HepG2 (cell line): ENCODE results near the gene FBXW8. TPM values are rescaled to one million over a fixed set of nuclear protein-coding genes. Genes with fewer than 3 reads are reported as not detected.
A peak's percentile ranks its signal among the peaks of the same experiment; 100 is the strongest.

ENCODE experiments used
- ADNP ChIP-seq: sonication (generic); formaldehyde crosslinking; IDR thresholded peaks from 2 replicates; pipeline ENCODE4 v1.4.0; 2020; ENCODE audit warnings: missing genetic modification reagents
- AHDC1 ChIP-seq: sonication (generic); formaldehyde crosslinking; IDR thresholded peaks from 2 replicates; pipeline ENCODE4 v1.5.1; 2020; ENCODE audit warnings: mild to moderate bottlenecking, missing genetic modification reagents, borderline replicate concordance
- ARNT2 ChIP-seq: sonication (generic); formaldehyde crosslinking; IDR thresholded peaks from 2 replicates; pipeline ENCODE4 v1.8.0; 2022; ENCODE audit warnings: mild to moderate bottlenecking, low read depth, missing genetic modification reagents, moderate library complexity
- ATF5 ChIP-seq: sonication (generic); formaldehyde crosslinking; IDR thresholded peaks from 2 replicates; pipeline ENCODE4 v1.4.0; 2020; ENCODE audit warnings: mild to moderate bottlenecking, low read depth, missing genetic modification reagents
- ATM ChIP-seq: fragments of 450-650 bp; IDR thresholded peaks from 2 replicates; pipeline ENCODE4 v1.7.1; 2017; ENCODE audit warnings: mild to moderate bottlenecking, borderline replicate concordance
- GATA4 ChIP-seq: sonication (generic); IDR thresholded peaks from 2 replicates; pipeline ENCODE4 v1.6.1; 2016; ENCODE audit warnings: antibody characterized with exemption, low read depth, borderline replicate concordance
- HNF4G ChIP-seq, 2 experiments: sonication (generic) in 1 of 2; formaldehyde crosslinking in 1 of 2; IDR thresholded peaks; 2 replicates each; pipeline versions ENCODE4 v1.4.0 to v1.6.1; 2011 to 2020; ENCODE audit warnings: borderline replicate concordance in 2 of 2, low read depth in 2 of 2, mild to moderate bottlenecking in 2 of 2, low read length in 1 of 2, missing genetic modification reagents in 1 of 2, moderate library complexity in 1 of 2
- HOXA7 ChIP-seq: sonication (generic); formaldehyde crosslinking; IDR thresholded peaks from 2 replicates; pipeline ENCODE4 v1.8.1; 2022; ENCODE audit warnings: mild to moderate bottlenecking, missing genetic modification reagents, moderate library complexity
- PATZ1 ChIP-seq: sonication (generic); formaldehyde crosslinking; IDR thresholded peaks from 2 replicates; pipeline ENCODE4 v1.4.0; 2020; ENCODE audit warnings: missing genetic modification reagents
- PBX2 ChIP-seq: IDR thresholded peaks from 2 replicates; pipeline ENCODE4 v1.6.1; 2016; ENCODE audit warnings: control low read depth
- SMARCC2 ChIP-seq: fragments of 450-650 bp; IDR thresholded peaks from 2 replicates; pipeline ENCODE4 v1.6.1; 2017; ENCODE audit warnings: antibody characterized with exemption, mild to moderate bottlenecking
- SRSF9 ChIP-seq: fragments of 200-400 bp; formaldehyde crosslinking; IDR thresholded peaks from 2 replicates; pipeline ENCODE4 v1.6.1; 2018; ENCODE audit warnings: borderline replicate concordance, mild to moderate bottlenecking, low read depth, low read length; ENCODE audit not compliant: insufficient read depth, poor library complexity, severe bottlenecking
- TCF7 ChIP-seq: sonication (generic); IDR thresholded peaks from 2 replicates; pipeline ENCODE4 v1.6.1; 2016; ENCODE audit warnings: antibody characterized with exemption, low read depth
- ZFP82 ChIP-seq: sonication (generic); formaldehyde crosslinking; IDR thresholded peaks from 2 replicates; pipeline ENCODE4 v1.5.1; 2020; ENCODE audit warnings: mild to moderate bottlenecking, missing genetic modification reagents, borderline replicate concordance
- ZFP90 ChIP-seq: sonication (generic); formaldehyde crosslinking; IDR thresholded peaks from 2 replicates; pipeline ENCODE4 v1.8.0; 2022; ENCODE audit warnings: missing genetic modification reagents, mild to moderate bottlenecking, inconsistent platforms, borderline replicate concordance
- ZNF230 ChIP-seq: sonication (generic); formaldehyde crosslinking; IDR thresholded peaks from 2 replicates; pipeline ENCODE4 v1.4.0; 2020; ENCODE audit warnings: mild to moderate bottlenecking, missing genetic modification reagents
- ZNF788 ChIP-seq: sonication (generic); formaldehyde crosslinking; IDR thresholded peaks from 2 replicates; pipeline ENCODE4 v1.5.0; 2020; ENCODE audit warnings: mild to moderate bottlenecking, missing genetic modification reagents, borderline replicate concordance
- ZSCAN30 ChIP-seq: sonication (generic); formaldehyde crosslinking; IDR thresholded peaks from 2 replicates; pipeline ENCODE4 v1.5.0; 2020; ENCODE audit warnings: mild to moderate bottlenecking, missing genetic modification reagents
- polyA plus RNA-seq, 8 experiments: library from polyadenylated mRNA; depleted of rRNA in 3 of 8; stranded (reverse) in 7 of 8; unstranded in 1 of 8; fragments of >200 nt; fragmentation: Illumina TruSeq in 4 of 8; extraction: Trizol in 4 of 8; gene quantifications; 2 replicates each; pipeline versions ENCODE4 v1.2.1 to v1.2.3, GENCODE V29; 2011 to 2016; ENCODE audit warnings: low read depth in 4 of 8, missing spikeins in 1 of 8, mixed read lengths in 1 of 8; ENCODE audit not compliant: insufficient read depth in 1 of 8
- total RNA-seq, 5 experiments: library from RNA; depleted of rRNA; stranded (reverse); fragments of >200 nt; fragmentation: Illumina TruSeq; extraction: Trizol; gene quantifications; 2 replicates each; pipeline ENCODE4 v1.2.3, GENCODE V29; 2016; ENCODE audit warnings: low read depth in 1 of 5

The FBXW8 gene
- total and polyA plus RNA-seq, 2 of the 13 experiments (the other 11 are each of a cell fraction or from before 2014, with no cell fraction given): 5.1 to 5.9 TPM

- no peak for TF ChIP-seq ZFP82
- TF ChIP-seq ARNT2 (CRISPR knock-in tag): peak; percentile 78
- TF ChIP-seq HOXA7: no peak
- TF ChIP-seq ZSCAN30: no peak
- 0 out of 2 replicates have a peak, but pooled peaks have one; percentile 82 for TF ChIP-seq ZNF230 (CRISPR knock-in tag)
- TF ChIP-seq HNF4G (IDR thresholded peaks at IDR 0.05; ENCODE audit: borderline replicate concordance, low read depth, low read length): no peak
- peak; percentile 74 for TF ChIP-seq HNF4G (CRISPR knock-in tag; IDR thresholded peaks at IDR 0.05; ENCODE audit: borderline replicate concordance, low read depth)
- no peak for TF ChIP-seq AHDC1 (CRISPR knock-in tag)
- TF ChIP-seq ZNF788 (CRISPR knock-in tag): peak; percentile 87
- TF ChIP-seq SRSF9: no peak
- no peak for TF ChIP-seq ADNP (CRISPR knock-in tag)
- TF ChIP-seq TCF7: no peak
- no peak for TF ChIP-seq ZFP90
- peak; percentile 64 for TF ChIP-seq PATZ1 (CRISPR knock-in tag)
- TF ChIP-seq ATM: no peak
- TF ChIP-seq SMARCC2: no peak
- TF ChIP-seq GATA4: no peak
- TF ChIP-seq ATF5 (CRISPR knock-in tag): no peak
- no peak for TF ChIP-seq PBX2 (CRISPR knock-in tag)
Observed at GRCh38 chr12:116910645-116911451, at the start of gene FBXW8 (continued).
